NCI-H2029 treated with DMSO at 0.1 percent for 48 hours (cell line): ENCODE results near the gene CCBE1.
"Not testable (repeated sequence)": the region's sequence is repeated elsewhere in the genome, so short reads cannot be mapped to it uniquely, and the experiment has no call there.

Source experiments
- DNase-seq: peaks from one replicate; lab custom pipeline; 2025; lab: John Stamatoyannopoulos, UW

CCBE1 gene

GRCh38 chr18:59681521-59682004 lies 15.7 kb downstream of the CCBE1 start:
- DNase-seq: no peak

DNA sequence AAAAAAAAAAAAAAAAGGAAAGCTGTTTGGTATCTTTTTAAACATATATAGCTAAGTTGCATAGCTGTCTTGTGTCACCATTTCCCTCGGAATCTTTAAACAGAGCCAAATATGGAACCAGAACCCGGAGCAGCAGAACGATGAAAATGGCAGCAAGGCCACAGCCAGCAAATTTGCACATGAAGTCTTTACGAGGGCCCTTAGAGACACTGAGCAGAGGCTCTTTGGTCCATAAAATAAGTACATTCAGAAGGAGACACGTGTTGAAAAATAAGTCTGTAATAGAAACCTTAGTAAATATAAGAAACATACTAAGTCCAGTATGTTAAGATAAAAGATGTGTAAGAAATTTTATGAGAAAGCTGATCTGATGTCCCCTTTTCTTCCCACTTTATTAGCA lies 16.2 kb downstream of the CCBE1 start:
- DNase-seq: no peak

DNA sequence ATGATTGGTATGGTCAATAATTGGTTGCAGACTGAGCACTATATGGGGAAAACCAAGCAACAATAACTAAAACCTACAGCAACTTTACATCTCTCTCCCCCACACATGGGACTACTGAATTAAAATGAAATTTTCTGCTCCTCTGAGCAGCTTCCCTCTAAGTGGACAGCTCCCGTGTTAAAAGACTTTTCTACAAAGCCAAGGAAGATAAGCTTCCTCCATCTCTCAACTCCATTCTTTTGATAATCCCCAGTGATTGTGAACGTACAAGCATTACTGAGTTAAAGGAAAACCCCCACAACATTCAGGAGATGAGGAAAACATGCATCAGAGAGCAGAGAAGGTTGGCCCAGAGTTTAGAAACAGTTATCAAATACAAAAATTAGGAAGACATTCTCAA lies 21.9 kb downstream of the CCBE1 start:
- DNase-seq: no peak

- no peak for DNase-seq
Measured at GRCh38 chr18:59674903-59675270, 22.3 kb downstream of the CCBE1 start.

DNA sequence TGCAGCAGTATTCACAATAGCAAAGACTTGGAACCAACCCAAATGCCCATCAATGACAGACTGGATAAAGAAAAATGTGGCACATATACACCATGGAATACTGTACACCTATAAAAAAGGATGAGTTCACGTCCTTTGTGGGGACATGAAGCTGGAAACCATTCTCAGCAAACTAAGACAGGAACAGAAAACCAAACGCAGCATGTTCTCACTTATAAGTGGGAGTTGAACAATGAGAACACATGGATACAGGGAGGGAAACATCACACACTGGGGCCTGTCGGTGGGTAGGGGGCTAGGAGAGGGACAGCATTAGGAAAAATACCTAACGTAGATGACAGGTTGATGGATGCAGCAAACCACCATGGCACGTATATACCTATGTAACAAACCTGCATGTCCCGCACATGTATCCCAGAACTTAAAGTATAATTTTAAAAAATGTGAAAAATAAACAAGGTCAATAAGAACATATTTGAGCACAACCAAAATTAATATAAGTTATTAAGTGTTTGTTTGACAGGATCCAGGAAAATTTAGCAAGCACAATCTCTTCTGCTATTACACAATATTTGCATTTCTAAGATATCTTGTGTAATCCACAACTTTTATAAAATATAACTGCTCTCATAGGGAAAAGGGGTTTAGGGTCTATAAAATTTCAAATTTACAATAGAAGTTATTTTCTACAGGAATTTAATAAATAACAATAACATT lies 22.9 kb downstream of the CCBE1 start:
- DNase-seq: no peak

DNA sequence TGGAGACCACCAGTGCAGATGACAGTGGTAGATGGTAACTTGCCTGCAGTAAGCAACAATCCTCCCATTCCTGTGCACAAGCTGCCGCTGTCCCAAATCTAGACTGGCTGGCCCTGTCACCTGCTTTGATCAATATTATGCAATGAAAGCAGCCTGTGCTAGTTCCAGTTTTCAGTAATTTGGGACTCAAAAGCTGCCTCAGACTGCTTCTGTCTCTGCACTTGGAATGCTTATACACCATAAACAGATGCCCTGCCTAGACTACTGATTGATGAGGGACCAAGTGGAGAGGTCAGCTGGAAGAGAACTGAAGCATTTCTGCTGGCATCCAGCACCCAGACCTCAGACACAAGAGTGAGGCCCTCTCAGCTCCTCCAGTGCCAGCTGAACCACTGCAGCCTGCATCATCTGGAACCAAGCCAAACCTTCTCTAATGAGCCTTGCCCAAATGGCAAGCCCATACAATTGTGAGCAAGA lies 24.9 kb downstream of the CCBE1 start:
- DNase-seq: peak; percentile 25

DNA sequence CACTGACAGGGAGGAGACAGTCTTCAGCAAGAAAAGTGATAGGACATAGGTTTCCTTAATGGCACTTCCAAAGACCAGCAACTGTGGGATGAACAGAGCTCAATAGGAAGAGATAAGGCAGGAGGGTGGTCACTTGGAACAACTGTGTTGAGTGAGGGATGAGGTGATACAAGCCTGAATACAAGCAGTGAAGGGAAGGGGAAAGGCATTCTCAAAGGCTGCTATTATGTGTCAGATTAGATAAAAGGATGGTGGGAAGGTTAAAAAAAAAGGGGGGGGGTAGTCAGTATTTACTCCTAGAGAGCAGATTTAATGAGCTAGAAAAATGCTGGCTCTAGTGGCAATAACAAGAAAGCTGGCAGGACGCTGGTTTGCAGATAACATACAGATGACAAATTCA lies 25.7 kb downstream of the CCBE1 start:
- no peak for DNase-seq

DNA sequence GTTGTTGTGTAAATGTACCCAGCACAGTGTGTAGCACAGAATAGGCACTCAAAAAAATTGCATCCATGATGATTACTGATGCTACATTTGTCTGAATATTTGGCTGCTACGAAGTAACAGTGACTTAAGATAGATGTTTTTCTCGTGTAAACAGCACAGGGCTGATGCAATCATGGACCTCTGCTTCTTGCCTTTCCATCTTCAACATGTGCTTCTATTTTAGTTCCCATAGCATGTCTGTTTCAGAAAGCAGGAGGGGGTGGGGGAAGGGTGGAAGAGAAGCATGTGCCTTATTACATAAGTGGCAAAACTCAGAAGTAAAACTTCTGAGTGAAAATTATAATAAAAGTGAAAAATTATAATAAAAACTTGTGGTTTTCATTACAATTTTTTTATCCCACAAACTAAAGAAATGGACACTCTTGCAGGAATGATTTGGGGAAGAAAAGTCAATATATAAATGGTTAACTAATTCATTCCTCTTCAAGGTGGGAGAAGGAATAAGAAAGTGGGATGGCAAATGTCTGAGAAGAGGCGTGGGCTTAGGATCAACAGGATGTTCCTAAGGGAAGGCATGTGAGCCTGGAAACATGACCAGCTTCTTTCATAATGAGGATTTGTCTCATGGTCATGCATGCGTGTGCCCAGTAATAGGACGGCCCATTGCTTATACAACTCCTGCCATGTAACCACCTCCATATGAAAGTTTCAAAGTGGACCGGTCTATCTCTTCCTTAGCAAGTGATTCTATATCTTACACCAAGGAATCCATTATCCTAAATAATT lies 27.2 kb downstream of the CCBE1 start:
- no peak for DNase-seq

DNA sequence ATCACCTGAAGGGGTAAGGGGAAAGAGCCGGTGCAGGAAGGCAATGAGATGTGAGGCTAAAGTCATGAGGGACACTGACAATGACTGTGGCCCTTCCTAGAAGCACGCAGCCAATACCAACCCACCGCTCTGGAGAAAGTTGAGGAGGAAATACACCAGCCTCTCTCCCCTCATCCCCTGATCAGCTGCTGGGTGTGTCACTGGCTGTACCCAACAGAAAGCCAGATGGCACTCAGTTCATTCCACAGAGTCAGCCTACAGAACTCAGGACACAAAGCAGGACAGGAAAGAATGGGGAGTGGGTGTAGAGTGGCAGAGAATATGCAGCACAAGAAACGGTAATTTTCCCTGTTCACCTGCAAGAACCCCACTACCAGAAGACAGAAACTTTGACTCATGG lies 29.7 kb downstream of the CCBE1 start:
- no peak for DNase-seq

- DNase-seq: not testable (repeated sequence)
Measured at GRCh38 chr18:59666007-59666402, 31.2 kb downstream of the CCBE1 start.

- DNase-seq: no peak
Measured at GRCh38 chr18:59665057-59666006, 31.9 kb downstream of the CCBE1 start.

- DNase-seq: no peak
Measured at GRCh38 chr18:59664329-59664728, 32.9 kb downstream of the CCBE1 start.

DNA sequence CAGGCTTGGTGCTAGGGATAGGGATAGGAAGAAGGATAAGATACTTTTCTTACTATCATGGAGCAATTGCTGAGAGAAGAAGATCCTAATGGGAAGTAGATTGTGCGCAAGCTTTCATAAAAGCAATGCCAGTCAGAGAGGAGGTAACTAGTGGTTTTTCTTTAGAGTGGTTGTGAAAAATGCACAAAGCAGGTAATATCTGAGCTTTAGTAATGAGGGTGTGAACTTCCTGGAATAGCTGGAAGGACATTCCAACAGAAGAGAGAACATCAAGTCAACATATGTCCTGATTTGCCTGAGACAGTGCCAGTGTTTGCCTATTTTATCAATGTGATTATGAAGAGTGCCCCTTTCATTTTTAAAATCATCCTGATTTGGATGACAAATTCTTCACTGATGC lies 34.1 kb downstream of the CCBE1 start:
- DNase-seq: no peak

- DNase-seq: no peak
Measured at GRCh38 chr18:59661891-59662701, 35.1 kb downstream of the CCBE1 start.

DNA sequence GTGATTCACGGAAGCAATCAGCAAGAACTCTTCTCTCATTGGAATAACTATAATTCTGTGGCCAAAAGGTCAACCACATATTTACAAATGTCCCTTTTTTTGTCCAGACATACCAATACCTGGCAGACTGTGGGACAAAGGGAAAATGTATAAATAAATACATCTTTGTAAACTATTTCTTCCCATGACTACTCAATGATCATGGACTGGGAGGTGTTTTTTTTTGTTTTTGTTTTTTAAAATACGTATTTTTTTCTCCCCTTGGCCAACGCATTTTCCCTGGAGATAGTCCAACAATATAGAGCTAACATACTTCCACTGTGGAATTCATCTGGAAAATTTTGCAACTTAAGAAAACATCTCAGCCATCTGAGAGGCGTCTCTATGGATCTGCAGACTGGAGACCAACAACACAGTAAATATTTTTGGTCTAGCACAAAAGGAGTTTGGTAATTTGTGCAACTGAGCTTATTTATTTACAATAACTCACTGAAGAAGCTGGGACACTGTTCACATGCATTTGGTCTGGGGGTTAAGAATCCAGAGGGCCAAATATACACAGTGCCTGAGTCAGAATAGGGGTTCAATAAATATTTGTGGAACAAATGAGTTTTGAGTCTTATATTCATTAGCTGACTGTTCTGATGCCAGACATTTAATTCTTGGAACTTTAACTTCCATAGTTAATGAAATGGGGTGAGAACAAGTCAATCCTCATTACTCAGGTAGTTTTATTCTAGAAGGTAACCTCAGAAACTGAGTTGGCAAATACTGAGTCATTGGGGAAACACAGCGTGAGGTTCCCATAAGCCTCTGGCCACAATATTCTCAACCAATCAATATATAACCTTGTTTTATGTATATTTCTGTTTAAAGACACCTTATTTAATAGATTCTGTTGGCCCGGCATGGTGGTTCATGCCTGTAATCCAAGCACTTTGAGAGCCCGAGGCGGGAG lies 36.2 kb downstream of the CCBE1 start:
- DNase-seq: no peak

DNA sequence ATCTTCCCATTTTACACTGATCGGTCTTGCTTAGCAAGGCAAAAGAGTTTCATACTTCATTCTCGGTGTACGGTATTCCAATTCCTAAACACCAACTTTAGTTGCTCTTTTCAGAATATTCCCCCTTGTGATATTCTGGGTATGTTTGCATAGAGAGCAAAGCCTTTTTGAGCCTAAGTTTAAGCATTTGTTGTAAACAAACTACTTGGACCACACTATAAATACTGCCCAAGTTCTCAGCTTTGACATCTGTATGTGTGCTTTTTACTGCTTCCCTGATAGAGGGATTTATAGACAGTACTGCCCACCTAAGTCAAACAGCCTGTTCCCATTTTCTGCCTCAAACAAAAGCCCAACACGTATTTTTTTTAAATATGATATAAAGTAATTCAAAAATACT lies 36.9 kb downstream of the CCBE1 start:
- no peak for DNase-seq

GRCh38 chr18:59659508-59660170 lies 37.6 kb downstream of the CCBE1 start:
- no peak for DNase-seq

- no peak for DNase-seq
Measured at GRCh38 chr18:59658941-59659340, 38.3 kb downstream of the CCBE1 start.

DNA sequence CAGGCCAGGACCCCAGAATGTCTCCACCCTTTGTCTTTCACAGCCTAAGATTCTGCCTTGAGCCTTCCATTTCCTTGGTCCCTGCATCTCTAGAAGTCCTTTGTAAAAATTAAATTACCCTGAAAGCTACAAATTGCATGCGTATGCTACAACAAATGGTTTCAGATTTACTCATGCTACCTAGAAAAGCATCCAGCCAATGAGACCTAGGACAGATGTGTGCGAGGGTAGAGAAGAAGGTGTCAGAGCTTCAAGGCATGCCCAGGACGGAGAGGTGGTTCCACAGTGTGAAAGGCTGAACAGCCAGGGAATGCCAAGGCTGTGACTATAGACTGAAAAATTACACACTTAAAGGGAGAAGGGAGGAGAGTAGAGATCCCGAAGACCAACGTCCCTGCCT lies 40.2 kb downstream of the CCBE1 start:
- no peak for DNase-seq
